K562 (cell line): ENCODE data around the gene FUNDC2. TPM values are rescaled to one million over a fixed set of nuclear protein-coding genes. Genes with fewer than 3 reads are reported as not detected.

Source experiments
- ATAC-seq: fragments of 200-7000 bp; cut with Tn5 transposase; 3 replicates; pipeline ENCODE4 v1.9.1; 2020; ENCODE audit warnings: moderate library complexity
- BruUV-seq: library from RNA; stranded (reverse); fragments of 400-500 nt; replicated peaks from 2 replicates; lab custom pipeline; 2021; lab: Mats Ljungman, UMichigan
- CTCF ChIA-PET: fragments of 300-600 bp; formaldehyde crosslinking; extraction: SDS; loops from one replicate; lab custom pipeline; 2021; ENCODE audit warnings: low intra/inter-chr PET ratio; lab: Yijun Ruan, JAX
- POLR2A ChIA-PET: fragments of 300-600, 350-650 bp; sonication (Branson Sonifier 250); formaldehyde crosslinking; extraction: SDS; loops from one replicate; lab custom pipeline; 2021; ENCODE audit warnings: antibody characterized with exemption, inconsistent platforms; lab: Yijun Ruan, JAX
- DNase-seq, 4 experiments: peaks; one replicate each; pipeline versions ENCODE4 v3.0.0 to v3.0.0-alpha.2; 2011 to 2018; ENCODE audit warnings: low spot score in 3 of 4, mixed read lengths in 3 of 4; ENCODE audit errors: extremely low read depth in 1 of 4
- FAIRE-seq: peaks from 2 replicates; lab custom pipeline; 2011; peaks lifted over from hg19 to GRCh38; lab: Jason Lieb, UNC
- H2AFZ ChIP-seq: 2 replicates; pipeline ENCODE4 v1.6.0; 2011; ENCODE audit warnings: low read depth, low read length, control low read depth, inconsistent platforms
- H3K27ac ChIP-seq: fragments of 200-600 bp; 3 replicates; pipeline ENCODE4 v1.8.0; 2011; ENCODE audit warnings: low read depth, mild to moderate bottlenecking, control low read depth, inconsistent platforms, low read length, moderate library complexity, mixed read lengths; ENCODE audit errors: extremely low read depth
- H3K27me3 ChIP-seq, 2 experiments: fragments of 300-600 bp in 1 of 2; 2 replicates in 1 of 2; 3 replicates in 1 of 2; pipeline versions ENCODE4 v1.6.0 to v1.8.0; 2011; ENCODE audit warnings: inconsistent platforms in 2 of 2, low read length in 2 of 2, mild to moderate bottlenecking in 1 of 2, mixed read lengths in 1 of 2, moderate library complexity in 1 of 2; ENCODE audit not compliant: control insufficient read depth in 2 of 2, insufficient read depth in 2 of 2
- H3K36me3 ChIP-seq: fragments of 300-600 bp; 3 replicates; pipeline ENCODE4 v1.8.0; 2011; ENCODE audit warnings: mild to moderate bottlenecking, low read length, inconsistent platforms; ENCODE audit not compliant: control insufficient read depth, insufficient read depth
- H3K4me1 ChIP-seq, 2 experiments: fragments of 200-600 bp in 1 of 2; replicated peaks in 1 of 2; 2 replicates in 1 of 2; 3 replicates in 1 of 2; pipeline versions ENCODE4 v1.5.1 to v1.8.0; 2011; ENCODE audit warnings: inconsistent platforms in 2 of 2, low read length in 2 of 2, mild to moderate bottlenecking in 1 of 2, mixed read lengths in 1 of 2, moderate library complexity in 1 of 2; ENCODE audit not compliant: control insufficient read depth in 2 of 2, insufficient read depth in 2 of 2
- H3K4me2 ChIP-seq: 2 replicates; pipeline ENCODE4 v1.6.1; 2011; ENCODE audit warnings: low read length, control low read depth, inconsistent platforms, mixed read lengths; ENCODE audit not compliant: insufficient read depth
- H3K4me3 ChIP-seq: fragments of 200-600 bp; sonication (generic), shearing (Covaris generic); 2 replicates; pipeline ENCODE4 v1.5.1; 2016; ENCODE audit warnings: control low read depth, inconsistent platforms
- H3K79me2 ChIP-seq: fragments of 200-600 bp; 3 replicates; pipeline ENCODE4 v1.8.0; 2011; ENCODE audit warnings: low read length, inconsistent platforms; ENCODE audit not compliant: control insufficient read depth, insufficient read depth
- H3K9ac ChIP-seq, 2 experiments: 2 replicates each; pipeline versions ENCODE4 v1.6.0 to v1.6.1; 2011; ENCODE audit warnings: low read depth in 2 of 2, low read length in 2 of 2, control low read depth in 1 of 2, inconsistent platforms in 1 of 2, mild to moderate bottlenecking in 1 of 2, mixed read lengths in 1 of 2; ENCODE audit not compliant: insufficient read depth in 1 of 2
- H3K9me1 ChIP-seq: one replicate; pipeline ENCODE4 v1.6.0; 2011; ENCODE audit warnings: inconsistent platforms, mild to moderate bottlenecking, low read length, moderate library complexity; ENCODE audit not compliant: control insufficient read depth, insufficient read depth
- H3K9me3 ChIP-seq: replicated peaks from 2 replicates; pipeline ENCODE4 v1.5.1; 2011; ENCODE audit warnings: low read depth, low read length, inconsistent platforms; ENCODE audit not compliant: control insufficient read depth, insufficient read depth
- H4K20me1 ChIP-seq: replicated peaks from 2 replicates; pipeline ENCODE4 v1.6.1; 2011; ENCODE audit warnings: low read length, inconsistent platforms, mixed read lengths; ENCODE audit not compliant: control insufficient read depth, insufficient read depth
- CBX2 ChIP-seq: fragments of 200-600 bp; sonication (generic); IDR thresholded peaks from one replicate; pipeline ENCODE4 v1.6.1; 2012; ENCODE audit warnings: mild to moderate bottlenecking, low read length, inconsistent platforms; ENCODE audit not compliant: insufficient read depth, poor library complexity, severe bottlenecking
- CLOCK ChIP-seq: fragments of 250-450 bp; sonication (Bioruptor Pico); IDR thresholded peaks from 2 replicates; pipeline ENCODE4 v1.4.0; 2020; ENCODE audit warnings: mild to moderate bottlenecking, moderate library complexity, borderline replicate concordance
- FOXJ3 ChIP-seq: sonication (generic); formaldehyde crosslinking; IDR thresholded peaks from 2 replicates; pipeline ENCODE4 v1.4.0; 2020; ENCODE audit warnings: mild to moderate bottlenecking, missing genetic modification reagents
- FOXK1 ChIP-seq: sonication (generic); formaldehyde crosslinking; IDR thresholded peaks from 2 replicates; pipeline ENCODE4 v1.8.0; 2022; ENCODE audit warnings: missing genetic modification reagents, mild to moderate bottlenecking, borderline replicate concordance
- IRF2 ChIP-seq: sonication (generic); formaldehyde crosslinking; IDR thresholded peaks from 2 replicates; pipeline ENCODE4 v1.8.1; 2022; ENCODE audit warnings: mild to moderate bottlenecking, missing genetic modification reagents
- NFE2L1 ChIP-seq: fragments of 450-650 bp; IDR thresholded peaks from 2 replicates; pipeline ENCODE4 v1.6.1; 2016; ENCODE audit warnings: missing genetic modification characterization, low read depth, mild to moderate bottlenecking, missing compliant biosample characterization, moderate library complexity, borderline replicate concordance
- PML ChIP-seq: IDR thresholded peaks from 2 replicates; pipeline ENCODE4 v1.6.1; 2012; ENCODE audit warnings: low read length, inconsistent platforms
- SAFB2 ChIP-seq: fragments of 200-400 bp; formaldehyde crosslinking; IDR thresholded peaks from 2 replicates; pipeline ENCODE4 v1.6.1; 2018; ENCODE audit warnings: borderline replicate concordance, low read length, low read depth, moderate library complexity; ENCODE audit not compliant: severe bottlenecking
- ZNF274 ChIP-seq: IDR thresholded peaks from 2 replicates; pipeline ENCODE4 v1.6.1; 2011; ENCODE audit warnings: low read depth, mild to moderate bottlenecking, low read length, moderate library complexity, borderline replicate concordance
- ZNF79 ChIP-seq: fragments of 250-450 bp; sonication (Bioruptor Pico); IDR thresholded peaks from 2 replicates; pipeline ENCODE4 v1.4.0; 2020; ENCODE audit warnings: low read depth, mild to moderate bottlenecking, moderate library complexity
- WGBS: fragments of 100-300 bp; shearing (Covaris generic); methylation state at CpG from one replicate; pipeline ENCODE4 v1.1.6; 2016; ENCODE audit warnings: low coverage, mixed read lengths; ENCODE audit not compliant: insufficient coverage; ENCODE audit errors: missing lambda C conversion rate; 5-methylcytosine and 5-hydroxymethylcytosine counted together
- in situ Hi-C: fragments of 300-500 bp; cut with MboI; formaldehyde crosslinking; loops from 4 replicates; pipeline ENCODE4 v1.15.0; 2018; ENCODE audit warnings: inconsistent platforms, mixed read lengths
- intact Hi-C: fragments of 100-400 bp; cut with micrococcal nuclease; formaldehyde crosslinking; loops from 2 replicates; pipeline ENCODE4 v1.14.2; 2022
- polyA plus RNA-seq, 8 experiments: library from polyadenylated mRNA; depleted of rRNA in 4 of 8; stranded (reverse) in 5 of 8; unstranded in 3 of 8; fragments of >200 nt; fragmentation: Nextera tagmentation in 2 of 8; fragmentation: Illumina TruSeq in 1 of 8; extraction: Ambion mirVana in 2 of 8; extraction: Trizol in 1 of 8; gene quantifications; 2 replicates each; pipeline versions ENCODE4 v1.2.1 to v1.2.3, GENCODE V29; 2011 to 2014; ENCODE audit warnings: inconsistent platforms in 1 of 8, missing spikeins in 1 of 8
- total RNA-seq, 7 experiments: library from RNA; depleted of rRNA in 6 of 7; stranded (reverse); fragments of >200 nt in 6 of 7; fragmentation: Illumina TruSeq in 2 of 7; extraction: Trizol in 2 of 7; gene quantifications; 2 replicates each; pipeline versions ENCODE4 v1.2.1 to v1.2.3, GENCODE V29; 2011 to 2021; ENCODE audit warnings: low replicate concordance in 1 of 7
- TF ChIP-seq, protein P1 (sequence below): fragments of 450-650 bp; IDR thresholded peaks from 2 replicates; pipeline ENCODE4 v1.6.1; 2017; ENCODE audit warnings: antibody characterized with exemption, mild to moderate bottlenecking
- TF ChIP-seq, protein P2 (sequence below): fragments of 450-650 bp; IDR thresholded peaks from 2 replicates; pipeline ENCODE4 v1.6.1; 2016; ENCODE audit warnings: borderline replicate concordance

Gene FUNDC2
- total and polyA plus RNA-seq, 9 of the 15 experiments (the other 6 are each of a cell fraction or from before 2014, with no cell fraction given) = 50.6 to 235 (median 123) TPM

DNA sequence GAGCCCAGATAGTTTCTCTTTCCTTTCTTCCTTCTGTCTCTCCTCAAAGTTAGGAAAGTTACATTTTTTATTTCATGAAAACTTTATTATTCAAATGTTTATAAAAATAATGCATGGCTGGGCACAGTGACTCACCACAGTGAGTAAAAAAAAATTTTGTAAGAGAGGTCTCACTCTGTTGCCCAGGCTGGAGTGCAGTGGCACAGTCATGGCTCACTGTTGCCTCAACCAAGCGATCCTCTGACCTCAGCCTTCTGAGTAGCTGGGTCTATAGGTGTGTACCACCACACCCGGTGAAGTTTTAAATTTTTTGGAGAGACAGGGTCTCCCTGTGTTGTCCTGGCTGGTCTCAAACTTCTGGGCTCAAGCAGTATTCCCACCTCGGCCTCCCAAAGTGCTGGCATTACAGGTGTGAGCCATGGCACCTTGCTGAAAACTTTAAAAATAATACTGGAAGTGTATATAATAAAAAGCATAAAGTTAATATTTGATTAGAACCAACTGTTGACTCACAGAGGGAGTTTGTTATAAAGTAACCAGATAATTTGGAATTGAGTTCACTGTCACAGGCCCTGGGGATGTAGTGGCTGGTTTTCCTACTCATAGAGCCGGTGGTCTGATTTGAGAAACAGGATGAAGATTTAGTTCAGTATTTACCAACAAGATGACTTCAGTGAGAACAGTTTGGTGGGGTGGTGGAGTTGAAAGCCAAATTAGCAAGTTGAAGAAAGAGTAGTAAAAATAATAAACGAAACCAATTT, 26.3 kb downstream of the FUNDC2 start:
- H3K9me1 ChIP-seq = no peaks in the 10 kb centered on the region
- 69% methylated on average over 5 of the region's 5 CpGs for WGBS
- H3K4me3 ChIP-seq = no peak overlapping the region
- no peak overlapping the region for H3K4me2 ChIP-seq
- no peaks in the 10 kb centered on the region for H4K20me1 ChIP-seq
- H3K36me3 ChIP-seq = peaks cover 43% of the 10 kb centered on the region; the same call in 2 of the 3 replicates
- no peak for DNase-seq
- BruUV-seq = no TSS peak
- no peak for ATAC-seq
- CTCF ChIA-PET = no interaction called here
- no peak overlapping the region for H3K27ac ChIP-seq
- intact Hi-C loops (no loop called here), in situ Hi-C loops (no loop called here)
- H3K27me3 ChIP-seq = no peaks in the 10 kb centered on the region
- peaks cover 0 to 14% of the 10 kb centered on the region in 2 experiments; a peak in 3 of 5 replicates for H3K4me1 ChIP-seq
- POLR2A ChIA-PET = interaction anchor here (0.8 kb wide), 1 partner anchor 14 kb away, joined by 3 read pairs; no protein-coding TSS in a partner anchor
- no peak overlapping the region for H3K9ac ChIP-seq
- H3K9me3 ChIP-seq = no peaks in the 10 kb centered on the region
- H3K79me2 ChIP-seq = peaks cover 11% of the 10 kb centered on the region; the same call in 1 of the 3 replicates
- FAIRE-seq = no peak
- H2AFZ ChIP-seq = no peak overlapping the region
- no peak for TF ChIP-seq CLOCK (CRISPR knock-in tag)
- TF ChIP-seq FOXK1 (CRISPR knock-in tag) = no peak
- TF ChIP-seq, protein P1, sequence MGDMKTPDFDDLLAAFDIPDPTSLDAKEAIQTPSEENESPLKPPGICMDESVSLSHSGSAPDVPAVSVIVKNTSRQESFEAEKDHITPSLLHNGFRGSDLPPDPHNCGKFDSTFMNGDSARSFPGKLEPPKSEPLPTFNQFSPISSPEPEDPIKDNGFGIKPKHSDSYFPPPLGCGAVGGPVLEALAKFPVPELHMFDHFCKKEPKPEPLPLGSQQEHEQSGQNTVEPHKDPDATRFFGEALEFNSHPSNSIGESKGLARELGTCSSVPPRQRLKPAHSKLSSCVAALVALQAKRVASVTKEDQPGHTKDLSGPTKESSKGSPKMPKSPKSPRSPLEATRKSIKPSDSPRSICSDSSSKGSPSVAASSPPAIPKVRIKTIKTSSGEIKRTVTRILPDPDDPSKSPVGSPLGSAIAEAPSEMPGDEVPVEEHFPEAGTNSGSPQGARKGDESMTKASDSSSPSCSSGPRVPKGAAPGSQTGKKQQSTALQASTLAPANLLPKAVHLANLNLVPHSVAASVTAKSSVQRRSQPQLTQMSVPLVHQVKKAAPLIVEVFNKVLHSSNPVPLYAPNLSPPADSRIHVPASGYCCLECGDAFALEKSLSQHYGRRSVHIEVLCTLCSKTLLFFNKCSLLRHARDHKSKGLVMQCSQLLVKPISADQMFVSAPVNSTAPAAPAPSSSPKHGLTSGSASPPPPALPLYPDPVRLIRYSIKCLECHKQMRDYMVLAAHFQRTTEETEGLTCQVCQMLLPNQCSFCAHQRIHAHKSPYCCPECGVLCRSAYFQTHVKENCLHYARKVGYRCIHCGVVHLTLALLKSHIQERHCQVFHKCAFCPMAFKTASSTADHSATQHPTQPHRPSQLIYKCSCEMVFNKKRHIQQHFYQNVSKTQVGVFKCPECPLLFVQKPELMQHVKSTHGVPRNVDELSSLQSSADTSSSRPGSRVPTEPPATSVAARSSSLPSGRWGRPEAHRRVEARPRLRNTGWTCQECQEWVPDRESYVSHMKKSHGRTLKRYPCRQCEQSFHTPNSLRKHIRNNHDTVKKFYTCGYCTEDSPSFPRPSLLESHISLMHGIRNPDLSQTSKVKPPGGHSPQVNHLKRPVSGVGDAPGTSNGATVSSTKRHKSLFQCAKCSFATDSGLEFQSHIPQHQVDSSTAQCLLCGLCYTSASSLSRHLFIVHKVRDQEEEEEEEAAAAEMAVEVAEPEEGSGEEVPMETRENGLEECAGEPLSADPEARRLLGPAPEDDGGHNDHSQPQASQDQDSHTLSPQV = no peak
- no peak for TF ChIP-seq ZNF79
- no peak for TF ChIP-seq PML
- TF ChIP-seq CBX2 = no peak
- TF ChIP-seq FOXJ3 (CRISPR knock-in tag) = no peak
- TF ChIP-seq NFE2L1 = no peak
- TF ChIP-seq IRF2 (CRISPR knock-in tag) = no peak
- no peak for TF ChIP-seq ZNF274
- no peak for TF ChIP-seq SAFB2
- TF ChIP-seq, protein P2, sequence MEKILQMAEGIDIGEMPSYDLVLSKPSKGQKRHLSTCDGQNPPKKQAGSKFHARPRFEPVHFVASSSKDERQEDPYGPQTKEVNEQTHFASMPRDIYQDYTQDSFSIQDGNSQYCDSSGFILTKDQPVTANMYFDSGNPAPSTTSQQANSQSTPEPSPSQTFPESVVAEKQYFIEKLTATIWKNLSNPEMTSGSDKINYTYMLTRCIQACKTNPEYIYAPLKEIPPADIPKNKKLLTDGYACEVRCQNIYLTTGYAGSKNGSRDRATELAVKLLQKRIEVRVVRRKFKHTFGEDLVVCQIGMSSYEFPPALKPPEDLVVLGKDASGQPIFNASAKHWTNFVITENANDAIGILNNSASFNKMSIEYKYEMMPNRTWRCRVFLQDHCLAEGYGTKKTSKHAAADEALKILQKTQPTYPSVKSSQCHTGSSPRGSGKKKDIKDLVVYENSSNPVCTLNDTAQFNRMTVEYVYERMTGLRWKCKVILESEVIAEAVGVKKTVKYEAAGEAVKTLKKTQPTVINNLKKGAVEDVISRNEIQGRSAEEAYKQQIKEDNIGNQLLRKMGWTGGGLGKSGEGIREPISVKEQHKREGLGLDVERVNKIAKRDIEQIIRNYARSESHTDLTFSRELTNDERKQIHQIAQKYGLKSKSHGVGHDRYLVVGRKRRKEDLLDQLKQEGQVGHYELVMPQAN = no peak
